GM21825 (cell line): ENCODE results near the gene PRDX2.
"Not testable (repeated sequence)": the region's sequence is repeated elsewhere in the genome, so short reads cannot be mapped to it uniquely, and the experiment has no call there.

ENCODE experiments used
- ATAC-seq: cut with Tn5 transposase; IDR thresholded peaks from one replicate; pipeline ENCODE4 v1.9.1; 2021; ENCODE audit warnings: mild to moderate bottlenecking, moderate library complexity; ENCODE audit not compliant: unreplicated experiment

The PRDX2 gene

GRCh38 chr19:12825254-12826131 lies 23.9 kb upstream of the PRDX2 start:
- ATAC-seq, result no peak

- no peak for ATAC-seq
Measured at GRCh38 chr19:12821761-12822160, 20.2 kb upstream of the PRDX2 start.

- not testable (repeated sequence) for ATAC-seq
Measured at GRCh38 chr19:12817810-12818209, 16.2 kb upstream of the PRDX2 start.

- not testable (repeated sequence) for ATAC-seq
Measured at GRCh38 chr19:12817188-12817587, 15.6 kb upstream of the PRDX2 start.

- no peak for ATAC-seq
Measured at GRCh38 chr19:12815088-12815487, 13.5 kb upstream of the PRDX2 start.

- ATAC-seq, result peak; percentile 66
Measured at GRCh38 chr19:12806242-12807081, 4.9 kb upstream of the PRDX2 start, which contains the start of gene RNASEH2A. RNASEH2A (plus strand) TSS chr19:12806584; CDS start chr19:12806674, 90 bp downstream.

GRCh38 chr19:12804051-12804450 lies 2.5 kb upstream of the PRDX2 start:
- no peak for ATAC-seq

GRCh38 chr19:12802267-12803106 lies 887 bp upstream of the PRDX2 start:
- ATAC-seq, result peak; percentile 13

- ATAC-seq, result no peak
Measured at GRCh38 chr19:12800923-12801465, 606 bp downstream of the PRDX2 start.

GRCh38 chr19:12800466-12800770 lies 1.2 kb downstream of the PRDX2 start:
- no peak for ATAC-seq

GRCh38 chr19:12799742-12800465 lies 1.7 kb downstream of the PRDX2 start:
- no peak for ATAC-seq

- not testable (repeated sequence) for ATAC-seq
Measured at GRCh38 chr19:12797607-12798006, 4.0 kb downstream of the PRDX2 start.

- ATAC-seq, result no peak
Measured at GRCh38 chr19:12797141-12797587, 4.4 kb downstream of the PRDX2 start.

GRCh38 chr19:12796146-12797071 lies 5.2 kb downstream of the PRDX2 start:
- no peak for ATAC-seq

GRCh38 chr19:12794971-12795381 lies 6.6 kb downstream of the PRDX2 start:
- no peak for ATAC-seq

- ATAC-seq, result no peak
Measured at GRCh38 chr19:12794196-12794941, 7.2 kb downstream of the PRDX2 start.

- peak; percentile 26 for ATAC-seq
Measured at GRCh38 chr19:12793290-12794195, 8.1 kb downstream of the PRDX2 start.
